Panc1 (cell line): ENCODE measurements around the gene STPG1. TPM values are rescaled to one million over a fixed set of nuclear protein-coding genes. Genes with fewer than 3 reads are reported as not detected.

Experiments used
- ATAC-seq: fragments of 200-7000 bp; cut with Tn5 transposase; 2 replicates; pipeline ENCODE4 v1.9.1; 2020; ENCODE audit warnings: mild to moderate bottlenecking, moderate library complexity
- BruUV-seq: library from RNA; stranded (reverse); fragments of 400-500 nt; replicated peaks from 2 replicates; lab custom pipeline; 2021; lab: Mats Ljungman, UMichigan
- CTCF ChIA-PET: fragments of 300-600 bp; sonication (Branson Sonifier 250); formaldehyde crosslinking; loops from one replicate; lab custom pipeline; 2022; ENCODE audit warnings: antibody characterized with exemption; lab: Charles Lee
- POLR2A ChIA-PET: fragments of 300-600 bp; sonication (Branson Sonifier 250); formaldehyde crosslinking; loops from one replicate; lab custom pipeline; 2022; ENCODE audit warnings: antibody characterized with exemption; lab: Charles Lee
- DNase-seq: peaks from one replicate; pipeline ENCODE4 v3.0.0-alpha.2; 2010; ENCODE audit warnings: low read depth, low spot score
- H3K27ac ChIP-seq: 2 replicates; pipeline ENCODE4 v1.5.1; 2011; ENCODE audit warnings: mild to moderate bottlenecking, low read length, inconsistent platforms
- H3K27me3 ChIP-seq: fragments of 200-500 bp; sonication (Bioruptor generic); 2 replicates; pipeline ENCODE4 v1.6.0; 2014; ENCODE audit warnings: low read length, inconsistent platforms; ENCODE audit not compliant: control insufficient read depth, insufficient read depth
- H3K36me3 ChIP-seq: fragments of 200-500 bp; sonication (Bioruptor generic); 2 replicates; pipeline ENCODE4 v1.5.1; 2014; ENCODE audit warnings: inconsistent platforms, mild to moderate bottlenecking, low read length, moderate library complexity; ENCODE audit not compliant: control insufficient read depth, insufficient read depth
- H3K4me1 ChIP-seq: 2 replicates; pipeline ENCODE4 v1.5.1; 2011; ENCODE audit warnings: inconsistent platforms, mild to moderate bottlenecking, low read length, moderate library complexity; ENCODE audit not compliant: control insufficient read depth, insufficient read depth
- H3K4me3 ChIP-seq, 2 experiments: 2 replicates each; pipeline ENCODE4 v1.5.1; 2011 to 2012; ENCODE audit warnings: low read depth in 2 of 2, low read length in 2 of 2, mild to moderate bottlenecking in 2 of 2, inconsistent platforms in 1 of 2, moderate library complexity in 1 of 2
- H3K9me3 ChIP-seq: fragments of 200-500 bp; sonication (Bioruptor generic); 2 replicates; pipeline ENCODE4 v1.5.1; 2014; ENCODE audit warnings: low read depth, mild to moderate bottlenecking, inconsistent platforms, low read length, moderate library complexity; ENCODE audit not compliant: control insufficient read depth, insufficient read depth
- CTCF ChIP-seq: fragments of 450-650 bp; IDR thresholded peaks from 2 replicates; pipeline ENCODE4 v1.5.1; 2017; ENCODE audit warnings: mild to moderate bottlenecking
- POLR2AphosphoS5 ChIP-seq: IDR thresholded peaks from 2 replicates; pipeline ENCODE4 v1.6.1; 2012; ENCODE audit warnings: mild to moderate bottlenecking, low read depth, low read length, moderate library complexity
- REST ChIP-seq, 2 experiments: IDR thresholded peaks; 2 replicates each; pipeline ENCODE4 v1.6.1; 2011 to 2012; ENCODE audit warnings: low read depth in 2 of 2, control low read depth in 1 of 2, low read length in 1 of 2, mild to moderate bottlenecking in 1 of 2, moderate library complexity in 1 of 2; ENCODE audit not compliant: insufficient read depth in 1 of 2
- SIN3A ChIP-seq: IDR thresholded peaks from 2 replicates; pipeline ENCODE4 v1.6.1; 2012; ENCODE audit warnings: low read depth, mild to moderate bottlenecking, low read length, moderate library complexity, borderline replicate concordance; ENCODE audit not compliant: insufficient read depth
- TCF7L2 ChIP-seq: IDR thresholded peaks from 2 replicates; pipeline ENCODE4 v1.6.1; 2011; ENCODE audit warnings: mild to moderate bottlenecking, low read depth, low read length, inconsistent platforms
- in situ Hi-C: cut with HindIII; loops from 2 replicates; pipeline ENCODE4 v1.10.0; 2016; ENCODE audit warnings: low sequenced_read_pairs, low pct_unique_long_range_greater_than_20kb
- intact Hi-C: fragments of 100-400 bp; cut with micrococcal nuclease; formaldehyde crosslinking; loops from one replicate; pipeline ENCODE4 v1.10.0; 2022; ENCODE audit not compliant: unreplicated experiment
- total RNA-seq: library from RNA; stranded (reverse); gene quantifications from one replicate; pipeline ENCODE4 v1.2.1, GENCODE V29; 2021; ENCODE audit not compliant: unreplicated experiment

Gene STPG1
- total RNA-seq, 1 experiment from 2014 or later: 9.9 TPM

GRCh38 chr1:24440436-24440835 is 26.9 kb upstream of the STPG1 start:
- no peak for TF ChIP-seq SIN3A
- no peak for TF ChIP-seq CTCF
- no peak for TF ChIP-seq POLR2AphosphoS5
- no peak for TF ChIP-seq REST (IDR thresholded peaks at IDR 0.05; ENCODE audit: insufficient read depth in 1 of 2, low read depth in 2 of 2, low read length in 1 of 2)
- TF ChIP-seq TCF7L2: no peak
- no peak overlapping the region for H3K4me3 ChIP-seq
- ATAC-seq: no peak
- no peaks in the 10 kb centered on the region for H3K9me3 ChIP-seq
- no peaks in the 10 kb centered on the region for H3K36me3 ChIP-seq
- H3K27me3 ChIP-seq: no peaks in the 10 kb centered on the region
- H3K4me1 ChIP-seq: no peaks in the 10 kb centered on the region
- in situ Hi-C loops (no loop called here), intact Hi-C loops (no loop called here)
- ChIA-PET POLR2A (no interaction called here), CTCF (no interaction called here)
- no TSS peak for BruUV-seq
- DNase-seq: no peak
- no peak overlapping the region for H3K27ac ChIP-seq

- no peaks in the 10 kb centered on the region for H3K9me3 ChIP-seq
- ATAC-seq (no peak), DNase-seq (no peak)
- no peaks in the 10 kb centered on the region for H3K27me3 ChIP-seq
- intact Hi-C loops: no loop called here
- ChIA-PET CTCF (no interaction called here), POLR2A (no interaction called here)
- no peaks in the 10 kb centered on the region for H3K36me3 ChIP-seq
- no peaks in the 10 kb centered on the region for H3K4me1 ChIP-seq
- no peak for TF ChIP-seq POLR2AphosphoS5
- no peak for TF ChIP-seq REST (IDR thresholded peaks at IDR 0.05; ENCODE audit: insufficient read depth in 1 of 2, low read depth in 2 of 2, low read length in 1 of 2)
- TF ChIP-seq CTCF: no peak
- TF ChIP-seq TCF7L2: no peak
- no peak overlapping the region for H3K4me3 ChIP-seq
- BruUV-seq: no TSS peak
- in situ Hi-C loops: no loop called here
- H3K27ac ChIP-seq: no peak overlapping the region
Observed at GRCh38 chr1:24438423-24438901, 24.9 kb upstream of the STPG1 start.
